ENCODE measurements around the gene C18orf32.

GRCh38 chr18:49534846-49535601 lies 48.0 kb upstream of the C18orf32 start:
- TF ChIP-seq, protein P1, sequence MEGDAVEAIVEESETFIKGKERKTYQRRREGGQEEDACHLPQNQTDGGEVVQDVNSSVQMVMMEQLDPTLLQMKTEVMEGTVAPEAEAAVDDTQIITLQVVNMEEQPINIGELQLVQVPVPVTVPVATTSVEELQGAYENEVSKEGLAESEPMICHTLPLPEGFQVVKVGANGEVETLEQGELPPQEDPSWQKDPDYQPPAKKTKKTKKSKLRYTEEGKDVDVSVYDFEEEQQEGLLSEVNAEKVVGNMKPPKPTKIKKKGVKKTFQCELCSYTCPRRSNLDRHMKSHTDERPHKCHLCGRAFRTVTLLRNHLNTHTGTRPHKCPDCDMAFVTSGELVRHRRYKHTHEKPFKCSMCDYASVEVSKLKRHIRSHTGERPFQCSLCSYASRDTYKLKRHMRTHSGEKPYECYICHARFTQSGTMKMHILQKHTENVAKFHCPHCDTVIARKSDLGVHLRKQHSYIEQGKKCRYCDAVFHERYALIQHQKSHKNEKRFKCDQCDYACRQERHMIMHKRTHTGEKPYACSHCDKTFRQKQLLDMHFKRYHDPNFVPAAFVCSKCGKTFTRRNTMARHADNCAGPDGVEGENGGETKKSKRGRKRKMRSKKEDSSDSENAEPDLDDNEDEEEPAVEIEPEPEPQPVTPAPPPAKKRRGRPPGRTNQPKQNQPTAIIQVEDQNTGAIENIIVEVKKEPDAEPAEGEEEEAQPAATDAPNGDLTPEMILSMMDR (IDR thresholded peaks at IDR 0.05) = no peak
- TF ChIP-seq EZH2 (IDR thresholded peaks at IDR 0.05; ENCODE audit: borderline replicate concordance, insufficient read depth, low read depth, low read length, poor library complexity, severe bottlenecking) = no peak

Measured in B cell (primary cell).